ENCODE results near the gene AOX1.
"Not testable (repeated sequence)": the region's sequence is repeated elsewhere in the genome, so short reads cannot be mapped to it uniquely, and the experiment has no call there.

AOX1 gene

DNA sequence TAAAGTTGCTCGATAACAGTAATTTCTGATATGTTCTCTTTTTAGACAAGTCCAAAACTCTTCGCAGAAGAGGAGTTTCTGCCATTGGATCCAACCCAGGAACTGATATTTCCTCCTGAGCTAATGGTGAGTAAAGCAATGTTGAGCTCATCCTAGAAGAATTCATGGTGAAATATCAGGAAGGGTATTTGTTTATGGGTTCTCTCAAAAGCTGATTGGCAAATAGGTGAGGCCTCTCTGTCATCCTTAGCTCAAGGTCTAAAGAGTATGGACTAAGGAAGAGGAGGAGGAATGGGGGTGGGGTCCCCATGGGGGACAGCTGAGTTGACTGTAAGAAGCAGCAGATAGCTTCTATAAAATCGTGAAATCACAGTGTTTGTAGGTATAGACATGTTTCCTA lies 18.2 kb downstream of the AOX1 start:
- DNase-seq = no peak

DNA sequence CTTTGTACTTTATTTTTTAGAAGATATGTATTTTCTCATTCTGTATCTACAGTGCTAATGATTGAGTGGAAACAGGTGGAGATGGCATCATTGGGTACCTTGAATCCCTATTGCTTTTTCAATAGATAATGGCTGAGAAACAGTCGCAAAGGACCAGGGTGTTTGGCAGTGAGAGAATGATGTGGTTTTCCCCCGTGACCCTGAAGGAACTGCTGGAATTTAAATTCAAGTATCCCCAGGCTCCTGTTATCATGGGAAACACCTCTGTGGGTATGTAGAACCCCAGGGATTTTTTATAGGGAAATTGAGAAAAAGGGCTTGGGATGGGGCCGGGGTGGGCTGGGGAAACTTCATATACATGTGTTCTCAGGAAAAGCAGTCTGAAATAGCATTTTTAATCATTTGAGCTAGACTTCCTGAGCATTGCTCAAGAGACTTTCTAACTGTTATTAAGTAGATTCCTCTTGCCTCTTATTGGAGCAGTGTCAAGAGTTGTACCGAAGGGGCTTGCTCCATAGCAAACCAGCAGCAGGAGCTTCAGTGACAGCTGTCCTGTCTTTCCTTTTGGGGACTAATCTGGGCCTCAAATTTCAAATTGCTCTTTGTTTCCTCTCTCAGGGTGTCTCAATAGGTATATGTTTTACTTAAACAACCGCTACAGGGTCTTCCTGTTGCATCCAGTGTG lies 18.9 kb downstream of the AOX1 start:
- no peak for DNase-seq

GRCh38 chr2:200608341-200609027 lies 22.7 kb downstream of the AOX1 start:
- no peak for DNase-seq

- DNase-seq = no peak
Observed at GRCh38 chr2:200609028-200609614, 23.3 kb downstream of the AOX1 start.

DNA sequence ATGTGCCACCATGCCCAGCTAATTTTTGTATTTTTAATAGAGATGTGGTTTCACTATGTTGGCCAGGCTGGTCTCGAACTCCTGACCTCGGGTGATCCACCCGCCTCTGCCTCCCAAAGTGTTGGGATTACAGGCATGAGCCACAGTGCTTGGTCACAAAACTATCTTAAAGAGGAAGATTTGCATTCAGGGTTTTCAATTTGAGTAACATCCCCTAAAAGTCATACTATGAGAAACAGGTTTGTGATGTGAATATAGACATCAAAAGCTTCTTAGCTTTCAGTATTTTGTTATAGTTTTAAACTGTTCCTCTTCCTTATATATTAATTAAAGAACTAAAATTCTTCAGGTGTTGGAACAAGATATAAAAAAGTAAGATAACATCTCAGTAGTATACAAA lies 24.4 kb downstream of the AOX1 start:
- not testable (repeated sequence) for DNase-seq

DNA sequence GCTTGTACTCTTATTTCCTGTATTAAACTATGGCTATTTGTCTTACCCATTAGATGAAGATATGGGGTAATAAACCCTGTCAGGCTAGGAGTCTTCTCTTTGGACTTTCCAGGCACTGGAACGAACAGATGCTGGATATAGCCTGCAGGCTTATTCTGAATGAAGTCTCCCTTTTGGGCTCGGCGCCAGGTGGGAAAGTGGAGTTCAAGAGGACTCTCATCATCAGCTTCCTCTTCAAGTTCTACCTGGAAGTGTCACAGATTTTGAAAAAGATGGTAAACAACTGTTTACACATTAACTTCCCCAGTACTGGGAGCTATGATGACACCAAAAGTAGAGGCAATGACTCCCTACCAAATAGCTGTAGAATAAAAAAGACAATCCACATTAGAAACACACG lies 27.9 kb downstream of the AOX1 start:
- no peak for DNase-seq

DNA sequence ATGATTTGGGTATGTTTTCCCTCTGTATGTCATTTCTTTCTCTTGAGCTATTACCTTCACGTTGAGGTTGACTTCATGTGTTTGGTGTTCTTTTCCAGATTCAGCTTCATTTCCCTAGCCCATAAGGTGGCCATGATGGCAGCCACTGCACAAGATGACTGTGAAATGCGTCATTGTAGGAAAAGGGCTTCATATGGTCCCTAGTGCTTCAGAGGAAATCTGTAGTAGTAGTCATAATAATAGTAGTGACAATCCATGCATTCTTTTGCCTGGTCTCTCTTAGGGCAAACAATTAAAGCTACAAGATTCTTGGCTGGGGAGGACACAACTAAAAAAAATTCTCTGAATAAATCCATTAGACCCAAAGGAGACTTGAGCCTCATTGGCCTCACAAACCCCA lies 28.4 kb downstream of the AOX1 start:
- DNase-seq = no peak

- DNase-seq = peak; percentile 26
Observed at GRCh38 chr2:200615247-200615646, 29.4 kb downstream of the AOX1 start.

DNA sequence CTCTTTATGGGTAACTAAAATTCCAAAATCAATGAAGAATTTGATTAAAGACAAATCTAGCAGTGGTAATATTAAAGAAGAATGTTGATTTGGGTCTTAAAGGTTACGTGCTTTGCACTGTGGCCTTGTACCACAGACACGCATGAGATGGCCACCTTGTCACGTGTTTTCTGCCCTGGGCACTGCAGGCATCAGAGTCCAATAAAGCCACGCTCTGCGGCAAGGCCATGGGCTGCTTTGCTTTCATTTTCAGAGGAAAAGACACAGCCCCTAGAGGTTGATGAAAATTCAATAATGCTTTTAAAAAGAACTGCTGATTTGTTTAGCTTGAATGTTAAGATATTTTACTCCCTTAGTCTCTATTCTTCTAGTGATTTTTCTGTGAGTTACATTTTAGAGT lies 30.4 kb downstream of the AOX1 start:
- DNase-seq = no peak

GRCh38 chr2:200616656-200617055 lies 30.8 kb downstream of the AOX1 start:
- no peak for DNase-seq

- DNase-seq = no peak
Observed at GRCh38 chr2:200617156-200618053, 31.6 kb downstream of the AOX1 start.

DNA sequence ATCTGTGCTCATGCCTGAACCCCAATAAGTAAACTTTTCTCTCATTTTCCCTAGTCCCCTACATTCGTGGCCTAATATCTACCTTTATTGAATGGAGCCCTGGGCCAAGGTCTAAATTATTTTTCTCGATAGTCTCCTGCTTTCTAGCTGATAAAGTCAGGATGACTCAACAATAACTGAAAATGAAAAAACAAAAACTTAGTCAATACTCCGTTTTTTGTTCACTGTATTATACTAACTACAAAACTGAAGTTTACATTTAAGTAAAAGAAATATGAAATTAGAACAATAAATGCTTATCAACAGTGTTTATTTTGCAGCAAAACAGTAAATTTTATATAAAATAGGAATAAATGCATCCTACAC lies 32.2 kb downstream of the AOX1 start:
- DNase-seq = no peak

DNA sequence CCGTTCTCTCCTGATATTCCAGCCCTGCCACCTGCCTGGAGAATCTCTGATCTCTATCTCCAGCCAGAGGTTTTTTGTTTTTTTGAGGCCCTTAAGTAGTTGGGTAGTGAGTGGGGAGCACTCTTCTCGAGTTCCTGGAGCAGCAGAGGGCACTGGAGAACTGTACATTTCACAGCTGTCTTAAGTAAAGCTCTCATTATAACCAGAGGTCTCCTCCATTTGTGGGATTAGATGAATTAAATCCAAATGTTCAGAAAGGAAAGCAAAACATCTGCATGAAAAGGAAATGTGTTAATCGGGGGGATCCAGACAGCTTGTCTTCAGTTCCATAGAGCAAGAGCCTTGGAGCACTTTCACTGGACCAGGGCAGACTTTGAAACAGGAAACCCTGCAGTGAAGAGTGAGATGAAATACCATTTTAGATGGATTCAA lies 32.8 kb downstream of the AOX1 start:
- DNase-seq = no peak

DNA sequence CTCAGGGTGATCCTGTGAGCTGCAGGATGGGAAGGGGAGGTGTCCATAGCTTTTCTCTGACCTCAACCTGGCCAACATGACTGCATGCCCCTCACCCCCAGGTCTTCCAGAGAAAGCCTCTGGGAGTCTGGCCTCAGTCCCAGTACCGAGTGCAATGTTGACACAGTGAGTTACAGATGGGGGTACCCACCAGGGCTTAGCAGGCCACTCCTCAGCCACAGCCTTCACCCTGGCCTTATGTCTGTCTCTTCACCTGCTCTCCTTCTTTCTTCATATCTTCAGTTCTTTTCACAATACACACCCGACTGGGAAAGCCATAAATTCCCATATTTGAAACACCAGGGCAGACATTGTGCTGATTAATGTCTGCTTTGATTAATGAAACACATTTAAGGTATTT lies 33.5 kb downstream of the AOX1 start:
- DNase-seq = no peak

GRCh38 chr2:200620606-200621390 lies 35.0 kb downstream of the AOX1 start:
- DNase-seq = no peak

- DNase-seq = no peak
Observed at GRCh38 chr2:200622106-200622505, 36.3 kb downstream of the AOX1 start.

DNA sequence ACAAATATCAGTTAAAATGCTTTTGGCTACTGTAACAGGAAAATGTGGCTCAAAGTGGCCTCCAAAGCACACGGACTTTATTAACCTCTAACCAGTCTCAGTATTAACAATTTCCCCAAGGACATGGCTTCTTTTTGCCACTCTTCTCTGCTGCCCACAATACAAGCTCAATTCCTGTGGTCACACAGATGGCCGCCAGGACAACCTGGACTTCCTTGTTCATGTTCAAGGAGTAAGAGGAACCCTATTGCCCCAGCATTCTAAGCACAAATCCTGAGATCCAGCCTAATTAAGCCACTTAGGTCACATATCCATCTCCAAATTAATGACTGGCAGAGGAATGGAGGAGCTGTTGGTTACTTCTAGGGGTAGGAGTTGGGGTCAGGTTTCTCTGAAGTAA lies 38.2 kb downstream of the AOX1 start:
- DNase-seq = no peak

DNA sequence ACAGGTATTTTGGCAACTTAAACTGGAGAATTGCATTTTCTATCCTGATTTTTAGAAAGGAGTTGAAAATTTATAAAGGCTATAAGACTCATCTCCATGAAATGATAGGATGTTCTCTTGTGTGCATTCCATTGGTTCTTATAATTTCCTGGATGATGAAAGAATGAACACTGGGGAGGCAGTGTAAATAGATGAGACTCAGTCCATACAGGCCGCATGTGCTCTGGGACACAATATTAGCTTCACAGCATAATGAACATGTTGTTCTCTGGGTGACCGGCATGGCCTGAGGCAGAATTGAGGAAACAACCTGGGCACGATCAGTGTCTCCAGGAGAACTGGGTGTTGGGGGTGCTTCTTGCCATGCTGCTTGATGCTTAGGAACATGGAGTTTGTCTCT lies 38.8 kb downstream of the AOX1 start:
- no peak for DNase-seq

GRCh38 chr2:200625282-200625681 lies 39.5 kb downstream of the AOX1 start:
- DNase-seq = no peak

DNA sequence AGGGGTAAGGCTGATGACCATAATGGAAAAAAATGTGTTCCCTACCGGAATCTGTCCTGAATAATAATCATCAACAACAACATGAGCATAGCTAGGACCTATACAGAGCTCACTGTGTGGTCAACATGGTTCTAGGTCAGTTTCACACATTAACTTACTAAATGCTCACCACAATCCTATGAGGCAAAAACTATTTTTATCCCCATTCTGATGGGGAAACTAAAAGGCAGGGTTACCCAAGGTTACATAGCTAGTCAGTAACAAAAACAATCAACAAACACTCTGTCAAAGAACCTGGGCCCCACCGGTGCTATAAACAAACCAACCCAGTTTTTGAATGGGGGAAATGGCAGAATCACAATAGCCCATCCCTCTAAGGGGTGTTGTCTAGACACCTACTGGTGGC lies 40.1 kb downstream of the AOX1 start:
- no peak for DNase-seq

DNA sequence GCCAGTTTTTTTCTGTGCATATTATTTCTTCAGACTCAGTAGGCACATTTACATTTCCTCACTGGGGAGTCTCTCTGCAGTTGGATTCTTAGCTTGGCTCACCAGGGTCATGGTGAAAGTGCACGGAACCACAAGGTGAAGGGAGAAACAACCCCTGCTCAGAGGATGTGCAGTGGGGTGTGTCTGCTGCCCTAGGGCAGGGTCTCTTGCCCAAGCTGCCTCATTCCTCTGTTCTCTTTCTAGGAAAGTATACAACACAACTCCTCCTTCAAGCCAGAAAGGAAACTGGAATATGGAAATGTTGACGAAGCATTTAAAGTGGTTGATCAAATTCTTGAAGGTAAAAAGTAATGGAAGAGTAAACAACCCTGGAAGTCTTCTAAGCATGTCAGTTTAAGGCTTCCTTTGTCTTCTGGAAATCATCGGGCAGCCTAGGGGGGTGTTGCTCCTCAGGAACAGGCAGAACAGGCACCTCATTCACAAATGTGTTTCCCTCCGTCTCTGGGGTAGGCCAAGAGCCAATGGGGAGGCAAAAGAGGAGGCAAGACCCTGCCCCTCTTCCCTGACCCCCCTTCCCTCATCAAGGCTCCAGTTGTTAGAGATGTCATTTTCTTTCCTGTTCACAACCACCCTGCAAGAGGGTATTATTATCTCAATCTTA lies 41.4 kb downstream of the AOX1 start:
- DNase-seq = no peak

DNA sequence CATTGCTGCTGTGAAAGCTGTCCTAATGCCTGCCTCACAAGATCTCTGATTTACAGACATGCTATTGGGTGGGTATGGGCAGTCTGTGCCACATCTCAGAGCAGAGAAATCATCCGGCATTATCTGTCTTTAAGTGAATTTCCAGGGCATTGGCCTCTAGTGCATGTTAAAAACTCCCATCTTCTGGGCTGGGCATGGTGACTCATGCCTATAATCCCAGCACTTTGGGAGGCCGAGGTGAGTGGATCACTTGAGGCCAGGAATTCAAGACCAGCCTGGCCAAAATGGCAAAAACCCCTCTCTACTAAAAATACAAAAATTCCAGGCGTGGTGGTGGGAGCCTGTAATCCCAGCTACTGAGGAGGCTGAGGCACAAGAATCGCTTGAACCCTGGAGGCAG lies 42.6 kb downstream of the AOX1 start:
- not testable (repeated sequence) for DNase-seq
